ENCODE results near the gene CCR5.

Gene CCR5

GRCh38 chr3:46370839-46371518 lies at the start of gene CCR5:
Gene CCR5, plus strand, starts transcription at chr3:46370946. Its CDS starts 1,957 bp downstream, at chr3:46372903.
- H3K4me2 ChIP-seq (ENCODE audit: low read depth, low read length, poor library complexity, severe bottlenecking) = peak within 1 kb of the TSS; percentile 57
- no peak for TF ChIP-seq EZH2phosphoT487 (IDR thresholded peaks at IDR 0.05; ENCODE audit: borderline replicate concordance)
- no peaks in the 10 kb centered on the region for H3K79me2 ChIP-seq (ENCODE audit: insufficient read depth, low read length)
- H3K4me1 ChIP-seq (ENCODE audit: insufficient read depth, low read length, poor library complexity, severe bottlenecking) = peaks cover 57% of the 10 kb centered on the region
- no peaks in the 10 kb centered on the region for H3K36me3 ChIP-seq (ENCODE audit: insufficient read depth, low read length)
- H4K20me1 ChIP-seq (ENCODE audit: insufficient read depth, low read length, poor library complexity, severe bottlenecking) = no peaks in the 10 kb centered on the region
- peaks cover 7% of the 10 kb centered on the region for H3F3A ChIP-seq (ENCODE audit: low read depth)
- H3K9ac ChIP-seq (ENCODE audit: low read depth, low read length, poor library complexity, severe bottlenecking) = peak within 1 kb of the TSS; percentile 26
- H3K4me3 ChIP-seq (ENCODE audit: low read length, poor library complexity, severe bottlenecking) = peak within 1 kb of the TSS; percentile 8
- no peaks in the 10 kb centered on the region for H3K9me2 ChIP-seq (replicated peaks; ENCODE audit: low read depth, low read length)
- no peaks in the 10 kb centered on the region for H3K27me3 ChIP-seq (ENCODE audit: insufficient read depth, low read length, poor library complexity, severe bottlenecking)
- no peaks in the 10 kb centered on the region for H3K9me3 ChIP-seq (ENCODE audit: insufficient read depth, low read depth, low read length)
- H2AFZ ChIP-seq (ENCODE audit: low read length) = no peak within 1 kb of the TSS

- no peaks in the 10 kb centered on the region for H3F3A ChIP-seq (ENCODE audit: low read depth)
- H3K4me1 ChIP-seq (ENCODE audit: insufficient read depth, low read length, poor library complexity, severe bottlenecking) = peaks cover 4% of the 10 kb centered on the region
Observed at GRCh38 chr3:46321461-46322104, 49.2 kb upstream of the CCR5 start.

GRCh38 chr3:46324036-46324435 lies 46.7 kb upstream of the CCR5 start:
- no peaks in the 10 kb centered on the region for H3K79me2 ChIP-seq (ENCODE audit: insufficient read depth, low read length)
- no peak overlapping the region for H2AFZ ChIP-seq (ENCODE audit: low read length)
- no peak overlapping the region for H3K4me3 ChIP-seq (ENCODE audit: low read length, poor library complexity, severe bottlenecking)
- H3K27me3 ChIP-seq (ENCODE audit: insufficient read depth, low read length, poor library complexity, severe bottlenecking) = peaks cover 7% of the 10 kb centered on the region
- no peak overlapping the region for H3K4me2 ChIP-seq (ENCODE audit: low read depth, low read length, poor library complexity, severe bottlenecking)
- H3K9me3 ChIP-seq (ENCODE audit: insufficient read depth, low read depth, low read length) = no peaks in the 10 kb centered on the region
- no peaks in the 10 kb centered on the region for H3F3A ChIP-seq (ENCODE audit: low read depth)
- no peaks in the 10 kb centered on the region for H3K9me2 ChIP-seq (replicated peaks; ENCODE audit: low read depth, low read length)
- no peak overlapping the region for H3K9ac ChIP-seq (ENCODE audit: low read depth, low read length, poor library complexity, severe bottlenecking)
- H3K36me3 ChIP-seq (ENCODE audit: insufficient read depth, low read length) = no peaks in the 10 kb centered on the region
- peaks cover 4% of the 10 kb centered on the region for H3K4me1 ChIP-seq (ENCODE audit: insufficient read depth, low read length, poor library complexity, severe bottlenecking)
- TF ChIP-seq, protein P1, sequence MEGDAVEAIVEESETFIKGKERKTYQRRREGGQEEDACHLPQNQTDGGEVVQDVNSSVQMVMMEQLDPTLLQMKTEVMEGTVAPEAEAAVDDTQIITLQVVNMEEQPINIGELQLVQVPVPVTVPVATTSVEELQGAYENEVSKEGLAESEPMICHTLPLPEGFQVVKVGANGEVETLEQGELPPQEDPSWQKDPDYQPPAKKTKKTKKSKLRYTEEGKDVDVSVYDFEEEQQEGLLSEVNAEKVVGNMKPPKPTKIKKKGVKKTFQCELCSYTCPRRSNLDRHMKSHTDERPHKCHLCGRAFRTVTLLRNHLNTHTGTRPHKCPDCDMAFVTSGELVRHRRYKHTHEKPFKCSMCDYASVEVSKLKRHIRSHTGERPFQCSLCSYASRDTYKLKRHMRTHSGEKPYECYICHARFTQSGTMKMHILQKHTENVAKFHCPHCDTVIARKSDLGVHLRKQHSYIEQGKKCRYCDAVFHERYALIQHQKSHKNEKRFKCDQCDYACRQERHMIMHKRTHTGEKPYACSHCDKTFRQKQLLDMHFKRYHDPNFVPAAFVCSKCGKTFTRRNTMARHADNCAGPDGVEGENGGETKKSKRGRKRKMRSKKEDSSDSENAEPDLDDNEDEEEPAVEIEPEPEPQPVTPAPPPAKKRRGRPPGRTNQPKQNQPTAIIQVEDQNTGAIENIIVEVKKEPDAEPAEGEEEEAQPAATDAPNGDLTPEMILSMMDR (conservative IDR thresholded peaks at IDR 0.05; ENCODE audit: low read length) = no peak
- no peaks in the 10 kb centered on the region for H4K20me1 ChIP-seq (ENCODE audit: insufficient read depth, low read length, poor library complexity, severe bottlenecking)

More at GRCh38 chr3:46321461-46322104, 49.2 kb upstream of the CCR5 start:
- Histone ChIP-seq H3K27me3 (ENCODE audit: insufficient read depth, low read length, poor library complexity, severe bottlenecking) (peaks cover 7% of the 10 kb centered on the region), H4K20me1 (ENCODE audit: insufficient read depth, low read length, poor library complexity, severe bottlenecking) (no peaks in the 10 kb centered on the region), H3K9me3 (ENCODE audit: insufficient read depth, low read depth, low read length) (no peaks in the 10 kb centered on the region), H3K9me2 (replicated peaks; ENCODE audit: low read depth, low read length) (no peaks in the 10 kb centered on the region), H3K79me2 (ENCODE audit: insufficient read depth, low read length) (no peaks in the 10 kb centered on the region), H3K4me2 (ENCODE audit: low read depth, low read length, poor library complexity, severe bottlenecking) (no peak overlapping the region), H2AFZ (ENCODE audit: low read length) (no peak overlapping the region), H3K36me3 (ENCODE audit: insufficient read depth, low read length) (no peaks in the 10 kb centered on the region), H3K9ac (ENCODE audit: low read depth, low read length, poor library complexity, severe bottlenecking) (no peak overlapping the region), H3K4me3 (ENCODE audit: low read length, poor library complexity, severe bottlenecking) (no peak overlapping the region)
- TF ChIP-seq EZH2phosphoT487 (IDR thresholded peaks at IDR 0.05; ENCODE audit: borderline replicate concordance) = no peak
- TF ChIP-seq, protein P1 (conservative IDR thresholded peaks at IDR 0.05; ENCODE audit: low read length) = no peak
